HepG2 (cell line): Measurements from ENCODE around the gene RBM19. TPM values are rescaled to one million over a fixed set of nuclear protein-coding genes. Genes with fewer than 3 reads are reported as not detected.

ENCODE experiments used
- HDAC2 ChIP-seq: sonication (generic); formaldehyde crosslinking; IDR thresholded peaks from 2 replicates; pipeline ENCODE4 v1.4.0; 2020; ENCODE audit warnings: missing genetic modification reagents
- JARID2 ChIP-seq: sonication (generic); formaldehyde crosslinking; IDR thresholded peaks from 2 replicates; pipeline ENCODE4 v1.8.1; 2023; ENCODE audit warnings: missing genetic modification reagents, inconsistent platforms; ENCODE audit not compliant: insufficient replicate concordance
- KDM2A ChIP-seq: sonication (generic); formaldehyde crosslinking; IDR thresholded peaks from 2 replicates; pipeline ENCODE4 v1.4.0; 2020; ENCODE audit warnings: low read depth, missing genetic modification reagents, borderline replicate concordance
- MED13 ChIP-seq: sonication (generic); formaldehyde crosslinking; IDR thresholded peaks from 2 replicates; pipeline ENCODE4 v1.5.0; 2020; ENCODE audit warnings: missing genetic modification reagents
- MLLT10 ChIP-seq: sonication (generic); formaldehyde crosslinking; IDR thresholded peaks from 2 replicates; pipeline ENCODE4 v1.4.0; 2020; ENCODE audit warnings: missing genetic modification reagents
- NFATC3 ChIP-seq: sonication (generic); formaldehyde crosslinking; IDR thresholded peaks from 2 replicates; pipeline ENCODE4 v1.5.1; 2020; ENCODE audit warnings: mild to moderate bottlenecking, missing genetic modification reagents
- NFRKB ChIP-seq: fragments of 450-650 bp; IDR thresholded peaks from 2 replicates; pipeline ENCODE4 v1.6.1; 2017
- POLR2AphosphoS2 ChIP-seq: IDR thresholded peaks from 2 replicates; pipeline ENCODE4 v1.6.1; 2011; ENCODE audit warnings: low read depth, low read length, improper control_type of control experiment
- REL ChIP-seq: sonication (generic); formaldehyde crosslinking; conservative IDR thresholded peaks from 2 replicates; pipeline ENCODE4 v1.8.0; 2022; ENCODE audit warnings: mild to moderate bottlenecking, missing genetic modification reagents, moderate library complexity
- SATB2 ChIP-seq: sonication (generic); formaldehyde crosslinking; IDR thresholded peaks from 2 replicates; pipeline ENCODE4 v1.5.0; 2020; ENCODE audit warnings: missing genetic modification reagents
- TCF7 ChIP-seq: sonication (generic); IDR thresholded peaks from 2 replicates; pipeline ENCODE4 v1.6.1; 2016; ENCODE audit warnings: antibody characterized with exemption, low read depth
- TRAFD1 ChIP-seq: sonication (generic); formaldehyde crosslinking; IDR thresholded peaks from 2 replicates; pipeline ENCODE4 v1.5.1; 2020; ENCODE audit warnings: missing genetic modification reagents, mild to moderate bottlenecking, borderline replicate concordance
- ZBTB42 ChIP-seq: sonication (generic); formaldehyde crosslinking; IDR thresholded peaks from 2 replicates; pipeline ENCODE4 v1.5.0; 2020; ENCODE audit warnings: mild to moderate bottlenecking, missing genetic modification reagents
- ZFAT ChIP-seq: sonication (generic); formaldehyde crosslinking; conservative IDR thresholded peaks from 2 replicates; pipeline ENCODE4 v1.8.1; 2023; ENCODE audit warnings: missing genetic modification reagents, inconsistent platforms
- ZFP62 ChIP-seq: sonication (generic); formaldehyde crosslinking; IDR thresholded peaks from 2 replicates; pipeline ENCODE4 v1.4.0; 2020; ENCODE audit warnings: missing genetic modification reagents
- ZNF180 ChIP-seq: sonication (generic); formaldehyde crosslinking; IDR thresholded peaks from 2 replicates; pipeline ENCODE4 v1.4.0; 2020; ENCODE audit warnings: low read depth, missing genetic modification reagents, borderline replicate concordance
- ZNF205 ChIP-seq: IDR thresholded peaks from 2 replicates; pipeline ENCODE4 v1.6.1; 2018; ENCODE audit warnings: missing biosample characterization, missing genetic modification reagents
- ZNF251 ChIP-seq: sonication (generic); formaldehyde crosslinking; IDR thresholded peaks from 2 replicates; pipeline ENCODE4 v1.9.0; 2021; ENCODE audit warnings: mild to moderate bottlenecking, missing genetic modification reagents
- ZNF292 ChIP-seq: sonication (generic); formaldehyde crosslinking; IDR thresholded peaks from 2 replicates; pipeline ENCODE4 v1.8.1; 2022; ENCODE audit warnings: mild to moderate bottlenecking, low read depth, missing genetic modification reagents, borderline replicate concordance
- ZNF441 ChIP-seq: sonication (generic); formaldehyde crosslinking; IDR thresholded peaks from 2 replicates; pipeline ENCODE4 v1.7.0; 2021; ENCODE audit warnings: missing genetic modification reagents, borderline replicate concordance
- ZNF484 ChIP-seq: sonication (generic); formaldehyde crosslinking; IDR thresholded peaks from 2 replicates; pipeline ENCODE4 v1.5.1; 2020; ENCODE audit warnings: mild to moderate bottlenecking, low read depth, missing genetic modification reagents, borderline replicate concordance
- ZNF503 ChIP-seq: sonication (generic); formaldehyde crosslinking; IDR thresholded peaks from 2 replicates; pipeline ENCODE4 v1.4.0; 2020; ENCODE audit warnings: missing genetic modification reagents
- ZNF569 ChIP-seq: sonication (generic); formaldehyde crosslinking; IDR thresholded peaks from 2 replicates; pipeline ENCODE4 v1.5.0; 2020; ENCODE audit warnings: mild to moderate bottlenecking, missing genetic modification reagents, moderate library complexity, borderline replicate concordance
- polyA plus RNA-seq, 8 experiments: library from polyadenylated mRNA; depleted of rRNA in 3 of 8; stranded (reverse) in 7 of 8; unstranded in 1 of 8; fragments of >200 nt; fragmentation: Illumina TruSeq in 4 of 8; extraction: Trizol in 4 of 8; gene quantifications; 2 replicates each; pipeline versions ENCODE4 v1.2.1 to v1.2.3, GENCODE V29; 2011 to 2016; ENCODE audit warnings: low read depth in 4 of 8, missing spikeins in 1 of 8, mixed read lengths in 1 of 8; ENCODE audit not compliant: insufficient read depth in 1 of 8
- total RNA-seq, 5 experiments: library from RNA; depleted of rRNA; stranded (reverse); fragments of >200 nt; fragmentation: Illumina TruSeq; extraction: Trizol; gene quantifications; 2 replicates each; pipeline ENCODE4 v1.2.3, GENCODE V29; 2016; ENCODE audit warnings: low read depth in 1 of 5
- TF ChIP-seq, protein P1 (sequence below): sonication (generic); formaldehyde crosslinking; IDR thresholded peaks from 2 replicates; pipeline ENCODE4 v1.8.1; 2023; ENCODE audit warnings: mild to moderate bottlenecking, moderate library complexity, missing genetic modification reagents

The RBM19 gene
- total and polyA plus RNA-seq, 2 of the 13 experiments (the other 11 are each of a cell fraction or from before 2014, with no cell fraction given), result 19.3 to 32.2 TPM

- TF ChIP-seq TCF7 (no peak), SATB2 (CRISPR knock-in tag) (no peak), ZNF441 (CRISPR knock-in tag) (peak; percentile 67; the same call in 1 of the 2 replicates), ZNF292 (no peak), ZFP62 (no peak), ZFAT (CRISPR knock-in tag) (no peak), MLLT10 (CRISPR knock-in tag) (no peak), ZBTB42 (CRISPR knock-in tag) (no peak), MED13 (CRISPR knock-in tag) (no peak), HDAC2 (peak; percentile 91), ZNF484 (CRISPR knock-in tag) (no peak), POLR2AphosphoS2 (no peak), NFRKB (no peak), ZNF569 (CRISPR knock-in tag) (no peak), ZNF251 (CRISPR knock-in tag) (no peak), JARID2 (CRISPR knock-in tag) (no peak), TRAFD1 (CRISPR knock-in tag) (no peak), NFATC3 (peak; percentile 75; the same call in 1 of the 2 replicates), ZNF180 (CRISPR knock-in tag) (no peak), REL (CRISPR knock-in tag) (no peak), ZNF205 (no peak), KDM2A (CRISPR knock-in tag) (peak; percentile 75; the same call in 1 of the 2 replicates), ZNF503 (no peak)
- TF ChIP-seq, protein P1, sequence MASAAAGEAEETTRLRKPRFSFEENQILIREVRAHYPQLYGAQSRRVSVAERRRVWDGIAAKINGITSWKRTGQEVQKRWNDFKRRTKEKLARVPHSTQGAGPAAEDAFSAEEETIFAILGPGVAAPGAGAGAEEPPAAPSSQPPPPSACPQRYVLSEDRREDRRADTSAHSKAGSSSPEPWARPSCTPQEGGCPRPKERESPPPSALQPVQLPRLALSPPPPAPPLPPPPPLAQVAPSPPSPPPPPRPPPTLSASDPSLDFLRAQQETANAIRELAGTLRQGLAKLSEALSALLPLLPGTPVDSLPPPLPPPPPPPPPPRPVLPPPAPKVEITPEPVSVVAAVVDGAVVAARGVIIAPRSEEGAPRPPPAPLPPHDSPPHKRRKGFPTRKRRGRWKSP (CRISPR knock-in tag), result peak; percentile 68; the same call in 1 of the 2 replicates
Observed at GRCh38 chr12:113965951-113966797, at the start of gene RBM19 (continued).
